ENCODE measurements around the gene RILPL2. TPM values are rescaled to one million over a fixed set of nuclear protein-coding genes. Genes with fewer than 3 reads are reported as not detected.

RILPL2 gene
- total RNA-seq, 1 experiment from 2014 or later = 2.6 TPM

GRCh38 chr12:123404581-123404980 is 31.9 kb downstream of the RILPL2 start:
- intact Hi-C loops (cut with micrococcal nuclease) = no loop called here
- Mint-ChIP-seq H3K27ac (ENCODE audit: low read depth, unreplicated experiment) (no peak overlapping the region), H3K27me3 (ENCODE audit: insufficient read depth, unreplicated experiment) (no peaks in the 10 kb centered on the region), H3K9me3 (ENCODE audit: unreplicated experiment) (no peaks in the 10 kb centered on the region), H3K4me1 (ENCODE audit: insufficient read depth, unreplicated experiment) (no peaks in the 10 kb centered on the region), H3K36me3 (ENCODE audit: insufficient read depth, unreplicated experiment) (peaks cover 72% of the 10 kb centered on the region), H3K4me3 (ENCODE audit: unreplicated experiment) (no peak overlapping the region)
- CTCF ChIA-PET = interaction anchor here (1.0 kb wide), 1 partner anchor 19 kb away, joined by 7 read pairs; no protein-coding TSS in a partner anchor
- no peak for DNase-seq (ENCODE audit: unreplicated experiment)
- no TSS peak for BruUV-seq (replicated peaks)
- TF ChIP-seq, protein P1, sequence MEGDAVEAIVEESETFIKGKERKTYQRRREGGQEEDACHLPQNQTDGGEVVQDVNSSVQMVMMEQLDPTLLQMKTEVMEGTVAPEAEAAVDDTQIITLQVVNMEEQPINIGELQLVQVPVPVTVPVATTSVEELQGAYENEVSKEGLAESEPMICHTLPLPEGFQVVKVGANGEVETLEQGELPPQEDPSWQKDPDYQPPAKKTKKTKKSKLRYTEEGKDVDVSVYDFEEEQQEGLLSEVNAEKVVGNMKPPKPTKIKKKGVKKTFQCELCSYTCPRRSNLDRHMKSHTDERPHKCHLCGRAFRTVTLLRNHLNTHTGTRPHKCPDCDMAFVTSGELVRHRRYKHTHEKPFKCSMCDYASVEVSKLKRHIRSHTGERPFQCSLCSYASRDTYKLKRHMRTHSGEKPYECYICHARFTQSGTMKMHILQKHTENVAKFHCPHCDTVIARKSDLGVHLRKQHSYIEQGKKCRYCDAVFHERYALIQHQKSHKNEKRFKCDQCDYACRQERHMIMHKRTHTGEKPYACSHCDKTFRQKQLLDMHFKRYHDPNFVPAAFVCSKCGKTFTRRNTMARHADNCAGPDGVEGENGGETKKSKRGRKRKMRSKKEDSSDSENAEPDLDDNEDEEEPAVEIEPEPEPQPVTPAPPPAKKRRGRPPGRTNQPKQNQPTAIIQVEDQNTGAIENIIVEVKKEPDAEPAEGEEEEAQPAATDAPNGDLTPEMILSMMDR (IDR thresholded peaks at IDR 0.05; ENCODE audit: unreplicated experiment) = no peak
- POLR2A ChIA-PET = interaction anchor here (0.5 kb wide), 1 partner anchor 20 kb away, joined by 3 read pairs; no protein-coding TSS in a partner anchor

DNA sequence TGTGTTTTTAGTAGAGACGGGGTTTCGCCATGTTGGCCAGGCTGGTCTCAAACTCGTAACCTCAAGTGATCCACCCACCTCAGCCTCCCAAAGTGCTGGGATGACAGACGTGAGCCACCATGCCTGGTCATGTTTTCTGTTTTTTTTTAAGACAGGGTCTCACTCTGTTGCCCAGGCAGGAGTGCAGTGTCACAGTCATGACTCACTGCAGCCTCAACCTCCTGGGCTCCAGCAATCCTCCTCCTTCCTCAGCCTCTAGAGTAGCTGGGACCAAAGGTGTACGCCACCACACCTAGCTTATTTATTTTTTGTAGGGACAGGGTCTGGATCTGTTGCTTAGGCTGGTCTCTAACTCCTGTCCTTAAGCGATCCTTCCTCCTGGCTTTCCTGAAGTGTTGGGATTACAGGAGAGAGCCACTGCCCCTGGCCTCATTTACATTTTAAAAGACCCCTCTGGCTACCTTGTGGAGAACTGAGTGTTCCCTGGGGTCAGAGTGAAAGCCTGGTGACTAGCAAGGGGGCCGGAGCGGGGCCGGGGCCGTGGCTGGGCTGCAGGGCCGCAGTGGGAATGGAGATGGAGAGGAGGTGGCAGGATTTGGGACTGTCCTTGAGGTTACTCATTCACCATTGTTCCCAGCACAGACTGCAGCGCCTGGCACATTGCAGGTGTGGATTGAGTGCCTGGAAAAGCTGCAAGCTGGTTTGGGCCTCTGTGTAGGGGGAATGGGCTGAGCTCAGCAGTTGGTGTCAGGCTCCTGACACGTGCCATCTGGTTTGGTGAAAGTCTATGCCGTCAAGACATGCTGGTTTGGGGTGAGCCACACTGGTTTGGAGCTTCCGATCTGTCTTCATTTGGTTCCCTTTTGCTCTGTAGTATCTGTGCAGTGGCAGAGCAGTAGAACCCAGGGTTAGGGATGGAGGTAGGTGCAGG is 34.5 kb downstream of the RILPL2 start:
- Mint-ChIP-seq H3K27ac (ENCODE audit: low read depth, unreplicated experiment) (no peak overlapping the region), H3K4me3 (ENCODE audit: unreplicated experiment) (no peak overlapping the region), H3K4me1 (ENCODE audit: insufficient read depth, unreplicated experiment) (no peaks in the 10 kb centered on the region), H3K27me3 (ENCODE audit: insufficient read depth, unreplicated experiment) (no peaks in the 10 kb centered on the region), H3K9me3 (ENCODE audit: unreplicated experiment) (no peaks in the 10 kb centered on the region), H3K36me3 (ENCODE audit: insufficient read depth, unreplicated experiment) (peaks cover 73% of the 10 kb centered on the region)
- DNase-seq (ENCODE audit: unreplicated experiment) = no peak
- intact Hi-C loops (cut with micrococcal nuclease) = no loop called here
- TF ChIP-seq, protein P1 (IDR thresholded peaks at IDR 0.05; ENCODE audit: unreplicated experiment) = no peak
- ChIA-PET CTCF (no interaction called here), POLR2A (no interaction called here)
- no TSS peak for BruUV-seq (replicated peaks)

GRCh38 chr12:123399255-123399617 is 37.2 kb downstream of the RILPL2 start:
- H3K27me3 Mint-ChIP-seq (ENCODE audit: insufficient read depth, unreplicated experiment) = no peaks in the 10 kb centered on the region
- intact Hi-C loops (cut with micrococcal nuclease) = no loop called here
- peak overlapping the region; percentile 49 for H3K27ac Mint-ChIP-seq (ENCODE audit: low read depth, unreplicated experiment)
- no peak overlapping the region for H3K4me3 Mint-ChIP-seq (ENCODE audit: unreplicated experiment)
- DNase-seq (ENCODE audit: unreplicated experiment) = no peak
- peaks cover 73% of the 10 kb centered on the region for H3K36me3 Mint-ChIP-seq (ENCODE audit: insufficient read depth, unreplicated experiment)
- POLR2A ChIA-PET = no interaction called here
- BruUV-seq (replicated peaks) = no TSS peak
- TF ChIP-seq, protein P1 (IDR thresholded peaks at IDR 0.05; ENCODE audit: unreplicated experiment) = no peak
- CTCF ChIA-PET = interaction anchor here (0.6 kb wide), 2 partner anchors 45 to 205 kb away, joined by 3 read pairs; no protein-coding TSS in a partner anchor
- H3K9me3 Mint-ChIP-seq (ENCODE audit: unreplicated experiment) = no peaks in the 10 kb centered on the region
- H3K4me1 Mint-ChIP-seq (ENCODE audit: insufficient read depth, unreplicated experiment) = no peaks in the 10 kb centered on the region

GRCh38 chr12:123398550-123399254 is 37.8 kb downstream of the RILPL2 start:
- no TSS peak for BruUV-seq (replicated peaks)
- Mint-ChIP-seq H3K4me1 (ENCODE audit: insufficient read depth, unreplicated experiment) (no peaks in the 10 kb centered on the region), H3K9me3 (ENCODE audit: unreplicated experiment) (no peaks in the 10 kb centered on the region), H3K27me3 (ENCODE audit: insufficient read depth, unreplicated experiment) (no peaks in the 10 kb centered on the region), H3K4me3 (ENCODE audit: unreplicated experiment) (no peak overlapping the region), H3K27ac (ENCODE audit: low read depth, unreplicated experiment) (no peak overlapping the region), H3K36me3 (ENCODE audit: insufficient read depth, unreplicated experiment) (peaks cover 73% of the 10 kb centered on the region)
- ChIA-PET CTCF (interaction anchor here (0.6 to 1.4 kb wide), 3 partner anchors 12 to 205 kb away, joined by 3 to 4 read pairs (median 3); no protein-coding TSS in a partner anchor), POLR2A (interaction anchor here (0.9 kb wide), 1 partner anchor 10 kb away, joined by 3 read pairs; no protein-coding TSS in a partner anchor)
- intact Hi-C loops (cut with micrococcal nuclease) = no loop called here
- TF ChIP-seq, protein P1 (IDR thresholded peaks at IDR 0.05; ENCODE audit: unreplicated experiment) = no peak
- DNase-seq (ENCODE audit: unreplicated experiment) = no peak

Measured in MCF 10A (cell line).